Heart left ventricle (tissue), 16 donors: Measurements from ENCODE around the gene CYP2A6. TPM values are rescaled to one million over a fixed set of nuclear protein-coding genes. Genes with fewer than 3 reads are reported as not detected.
A peak's percentile ranks its signal among the peaks of the same experiment; 100 is the strongest.

Experiments
- ATAC-seq, 4 donors: fragments of 200-7000 bp; cut with Tn5 transposase; one replicate each; pipeline ENCODE4 v1.9.1; 2020 to 2022; ENCODE audit warnings: moderate library complexity in 4 of 4, mild to moderate bottlenecking in 3 of 4, moderate number of reproducible peaks in 1 of 4
- DNase-seq, 5 donors: peaks; one replicate each; pipeline ENCODE4 v3.0.0-alpha.2; 2020
- H3K27ac ChIP-seq, 12 donors: fragments of 200-600 bp; sonication (generic) in 4 of 12; one replicate each; pipeline versions ENCODE4 v1.5.0 to v1.8.0; 2016 to 2022; ENCODE audit warnings: mild to moderate bottlenecking in 2 of 12
- H3K27me3 ChIP-seq, 9 donors: fragments of 200-600 bp; sonication (generic) in 2 of 9; one replicate each; pipeline versions ENCODE4 v1.5.1 to v1.8.0; 2016 to 2022; ENCODE audit warnings: mild to moderate bottlenecking in 3 of 9
- H3K36me3 ChIP-seq, 9 donors: fragments of 200-600 bp; sonication (generic) in 2 of 9; one replicate each; pipeline versions ENCODE4 v1.5.0 to v1.8.0; 2018 to 2022; ENCODE audit warnings: mild to moderate bottlenecking in 2 of 9
- H3K4me1 ChIP-seq, 12 donors: fragments of 200-600 bp; sonication (generic) in 4 of 12; one replicate each; pipeline versions ENCODE4 v1.5.0 to v1.8.0; 2016 to 2022; ENCODE audit warnings: mild to moderate bottlenecking in 3 of 12
- H3K4me3 ChIP-seq, 12 donors: fragments of 200-600 bp; sonication (generic) in 4 of 12; one replicate each; pipeline versions ENCODE4 v1.5.0 to v1.8.0; 2017 to 2022; ENCODE audit warnings: mild to moderate bottlenecking in 9 of 12, moderate library complexity in 4 of 12
- H3K9me3 ChIP-seq, 12 donors: fragments of 200-600 bp; sonication (generic) in 4 of 12; one replicate each; pipeline versions ENCODE4 v1.5.0 to v1.8.0; 2016 to 2022; ENCODE audit warnings: mild to moderate bottlenecking in 1 of 12
- POLR2A ChIP-seq, 2 donors: fragments of 450-650 bp; IDR thresholded peaks; one replicate each; pipeline ENCODE4 v1.6.1; 2017; ENCODE audit warnings: antibody characterized with exemption in 2 of 2, mild to moderate bottlenecking in 2 of 2, moderate library complexity in 2 of 2
- WGBS, 4 donors: extraction: QIAGEN DNeasy Blood & Tissue Kit in 2 of 4; methylation state at CpG; one replicate each; pipeline versions ENCODE4 v1.1.5 to v1.1.7; 2013 to 2018; 5-methylcytosine and 5-hydroxymethylcytosine counted together
- intact Hi-C, 10 donors: fragments of 100-400 bp; cut with DNase I; formaldehyde crosslinking; loops; one replicate each; pipeline versions ENCODE4 v1.11.1 to v1.14.2; 2022
- polyA plus RNA-seq, 2 donors: library from polyadenylated mRNA; stranded (reverse); fragments of 200-250 nt; gene quantifications; one replicate each; pipeline ENCODE4 v1.2.3, GENCODE V29; 2013
- total RNA-seq, 9 donors: library from RNA; depleted of rRNA in 2 of 9; stranded (reverse); fragments of >200 nt in 2 of 9; fragmentation: NEBNext Ultra II Directional in 3 of 9; extraction: Animal tissue kit (Norgen Biotek cat#: 25700) in 3 of 9; gene quantifications; one replicate each; pipeline versions ENCODE4 v1.1.0 to v1.2.4, GENCODE V29; 2016 to 2023
- TF ChIP-seq, protein P1 (sequence below), 12 donors: fragments of 200-600 bp; sonication (generic) in 4 of 12; IDR thresholded peaks; one replicate each; pipeline versions ENCODE4 v1.5.0 to v1.8.0; 2018 to 2022; ENCODE audit warnings: antibody characterized with exemption in 12 of 12, mild to moderate bottlenecking in 5 of 12
- donor health status: ischemic (EF 13 %, LVEDD 7.1; RV severe dilation, severe dysfunction).
- donor health status: healthy with polysubstance abuse.
- donor health status: DM: no; HTN: yes; CAD: no.
- donor health status: DM: no; HTN: no; CAD: no.
- donor health status: ischemic (EF 25% LVEDD 6.9; RV normal size, moderate dysfunction).
- donor health status: ischemic (EF 25% LVEDD 5.7; RV mildly dilated, moderate dysfunction).
- donor health status: healthy.
- donor health status: DM: yes; HTN: yes; CAD: no.
- donor health status: ischemic (EF 35%, LVEDD 5.7; RV mildly dilated, moderate dysfunction).
- donor health status: nonischemic (EF 11% LVEDD 7.7; RV severe dilation, severe dysfunction).
- donor health status: DM: yes; HTN: yes; CAD: no.
- donor health status: PGD.
- donor health status: ischemic (EF 29% LVEDD 5.4; RV normal size, mild dysfunction).
- donor health status: nonischemic (EF 23%, LVEDD 6.1; RV moderate dilation, normal function).

The CYP2A6 gene
- total and polyA plus RNA-seq, 11 donors: 0.16 TPM; not detected in 10

DNA sequence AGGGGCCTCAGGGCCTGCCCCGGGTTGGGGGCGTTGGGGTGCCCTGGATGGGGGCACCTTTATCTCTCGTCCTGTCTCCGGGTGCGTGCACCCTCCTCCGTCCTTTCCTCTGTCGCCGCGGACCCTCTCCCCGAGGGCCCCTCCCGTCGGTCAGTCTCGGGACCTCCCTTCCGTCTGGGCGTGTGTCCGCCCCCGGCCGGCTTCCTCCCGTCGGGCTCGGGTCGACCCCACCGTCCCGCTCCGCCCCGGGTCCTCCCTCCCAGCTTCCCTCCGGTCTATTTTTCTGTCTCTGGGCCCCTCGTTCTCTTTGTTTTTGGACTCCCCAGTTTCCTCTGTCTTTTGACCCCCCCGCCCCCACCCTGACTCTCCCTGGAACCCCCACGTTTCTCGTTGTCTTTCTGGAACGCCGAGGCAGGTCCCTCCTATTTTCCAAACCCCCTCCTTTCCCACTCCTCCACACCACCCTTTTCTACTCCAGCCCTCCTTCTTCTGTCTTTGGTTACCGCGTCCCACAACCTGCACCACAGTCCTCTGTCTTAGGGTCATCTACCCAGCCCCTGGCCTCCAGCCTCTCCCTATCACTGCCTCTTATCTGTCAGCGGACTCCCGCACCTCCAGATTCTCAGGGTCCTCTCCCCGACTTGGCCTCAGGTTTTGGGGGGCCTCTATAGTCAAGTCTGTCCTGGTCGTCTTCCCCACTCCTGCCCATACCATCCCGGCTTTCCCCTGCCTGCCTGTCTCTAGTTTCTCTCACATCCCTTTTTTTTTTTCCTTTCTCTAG lies 50.5 kb downstream of the CYP2A6 start:
- TF ChIP-seq, protein P1, sequence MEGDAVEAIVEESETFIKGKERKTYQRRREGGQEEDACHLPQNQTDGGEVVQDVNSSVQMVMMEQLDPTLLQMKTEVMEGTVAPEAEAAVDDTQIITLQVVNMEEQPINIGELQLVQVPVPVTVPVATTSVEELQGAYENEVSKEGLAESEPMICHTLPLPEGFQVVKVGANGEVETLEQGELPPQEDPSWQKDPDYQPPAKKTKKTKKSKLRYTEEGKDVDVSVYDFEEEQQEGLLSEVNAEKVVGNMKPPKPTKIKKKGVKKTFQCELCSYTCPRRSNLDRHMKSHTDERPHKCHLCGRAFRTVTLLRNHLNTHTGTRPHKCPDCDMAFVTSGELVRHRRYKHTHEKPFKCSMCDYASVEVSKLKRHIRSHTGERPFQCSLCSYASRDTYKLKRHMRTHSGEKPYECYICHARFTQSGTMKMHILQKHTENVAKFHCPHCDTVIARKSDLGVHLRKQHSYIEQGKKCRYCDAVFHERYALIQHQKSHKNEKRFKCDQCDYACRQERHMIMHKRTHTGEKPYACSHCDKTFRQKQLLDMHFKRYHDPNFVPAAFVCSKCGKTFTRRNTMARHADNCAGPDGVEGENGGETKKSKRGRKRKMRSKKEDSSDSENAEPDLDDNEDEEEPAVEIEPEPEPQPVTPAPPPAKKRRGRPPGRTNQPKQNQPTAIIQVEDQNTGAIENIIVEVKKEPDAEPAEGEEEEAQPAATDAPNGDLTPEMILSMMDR (IDR thresholded peaks at IDR 0.05): no peak
- no peak for TF ChIP-seq POLR2A (IDR thresholded peaks at IDR 0.05)
- ATAC-seq: peak in 3 of 4 donors; percentile 22 to 28 (median 23)
- Histone ChIP-seq H3K27me3 (no peaks in the 10 kb centered on the region), H3K9me3 (no peaks in the 10 kb centered on the region), H3K36me3 (peaks cover 0 to 31% (median 13%) of the 10 kb centered on the region in 9 donors), H3K4me3 (peak overlapping the region; percentile 74 to 99 (median 94)), H3K27ac (peak overlapping the region; percentile 93 to 99 (median 97)), H3K4me1 (peaks cover 42 to 59% (median 51%) of the 10 kb centered on the region in 12 donors)
- intact Hi-C loops: loop anchor here in 6 of 10 donors (2.0 to 10.0 kb wide), 7 partner anchors 17 to 375 kb away; partner anchors contain the start of genes ACTMAP (in 4 of the 6), SNRPA (in 4 of the 6) and SERTAD1 (in 1 of the 6)
- DNase-seq: peak; percentile 76 to 87 (median 86)
- WGBS, 4 donors: 1 to 3% (median 2%) methylated on average over 35 to 40 of the region's 40 CpGs

DNA sequence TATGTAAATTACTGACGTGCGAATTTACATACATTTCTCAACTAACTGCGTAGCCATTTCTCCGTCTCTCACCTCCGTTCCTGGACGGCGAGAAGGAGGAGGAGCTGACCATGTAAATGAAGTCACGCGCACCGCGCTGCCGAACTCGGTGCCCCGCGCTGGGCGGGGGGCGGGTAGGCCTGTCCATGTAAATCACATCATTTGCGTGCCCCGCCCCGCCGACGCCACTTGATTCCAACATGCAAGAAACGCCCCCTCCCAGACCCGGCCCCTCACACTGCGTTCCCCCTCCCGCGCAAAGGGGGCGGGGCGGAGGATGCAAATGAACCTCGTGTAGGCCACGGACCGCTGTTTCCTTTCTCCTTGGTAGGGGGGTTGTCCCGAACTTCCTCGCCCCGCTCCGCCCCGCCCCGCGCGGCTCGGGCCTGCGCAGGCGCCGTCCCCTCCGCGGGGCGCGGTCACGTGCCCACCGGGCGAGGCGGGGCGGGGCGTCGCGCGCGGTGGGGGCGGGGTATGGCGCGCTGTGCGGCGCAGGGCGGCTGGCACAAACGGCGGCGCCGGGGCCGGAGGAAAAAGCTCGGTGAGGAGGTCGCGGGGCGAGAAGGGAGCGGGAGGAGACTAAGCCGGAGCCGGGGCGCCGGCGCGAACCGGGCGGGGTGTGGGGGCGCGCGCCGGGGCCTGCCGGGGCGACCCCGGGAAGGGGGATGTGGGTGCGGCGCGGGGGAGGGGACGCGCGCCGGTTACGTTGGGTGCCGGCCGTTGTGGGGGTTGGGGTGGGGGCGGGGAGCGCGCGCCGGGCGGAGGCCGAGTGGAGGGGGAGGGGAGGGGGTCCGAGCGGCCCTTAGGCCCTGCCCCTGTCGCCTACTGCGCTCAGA lies 51.3 kb downstream of the CYP2A6 start, which contains the start of gene EGLN2:
Gene EGLN2, plus strand, starts transcription at position 509 of the 875 bp plus-strand sequence. CDS start 1,382 bp downstream, outside the sequence.
- WGBS, 4 donors: 0 to 1% (median 1%) methylated on average over 43 to 109 of the region's 110 CpGs
- intact Hi-C loops: loop anchor here in 6 of 10 donors (1.0 to 5.0 kb wide), 5 partner anchors 21 to 84 kb away; partner anchors contain the start of genes ACTMAP (in 4 of the 6), SNRPA (in 4 of the 6) and RAB4B (in 3 of the 6)
- H3K4me3 ChIP-seq: peak within 1 kb of the TSS; percentile 74 to 99 (median 94)
- no peaks in the 10 kb centered on the region for H3K27me3 ChIP-seq
- H3K4me1 ChIP-seq: peaks cover 35 to 50% (median 43%) of the 10 kb centered on the region in 12 donors
- peaks cover 0 to 29% (median 13%) of the 10 kb centered on the region in 9 donors for H3K36me3 ChIP-seq
- no peaks in the 10 kb centered on the region for H3K9me3 ChIP-seq
- peak within 1 kb of the TSS; percentile 93 to 99 (median 97) for H3K27ac ChIP-seq
- peak in 1 of 2 donors; percentile 55 for TF ChIP-seq POLR2A (IDR thresholded peaks at IDR 0.05)
- TF ChIP-seq, protein P1 (IDR thresholded peaks at IDR 0.05): peak in 1 of 12 donors; percentile 2
- DNase-seq: peak; percentile 100
- peak; percentile 84 to 90 (median 88) for ATAC-seq

DNA sequence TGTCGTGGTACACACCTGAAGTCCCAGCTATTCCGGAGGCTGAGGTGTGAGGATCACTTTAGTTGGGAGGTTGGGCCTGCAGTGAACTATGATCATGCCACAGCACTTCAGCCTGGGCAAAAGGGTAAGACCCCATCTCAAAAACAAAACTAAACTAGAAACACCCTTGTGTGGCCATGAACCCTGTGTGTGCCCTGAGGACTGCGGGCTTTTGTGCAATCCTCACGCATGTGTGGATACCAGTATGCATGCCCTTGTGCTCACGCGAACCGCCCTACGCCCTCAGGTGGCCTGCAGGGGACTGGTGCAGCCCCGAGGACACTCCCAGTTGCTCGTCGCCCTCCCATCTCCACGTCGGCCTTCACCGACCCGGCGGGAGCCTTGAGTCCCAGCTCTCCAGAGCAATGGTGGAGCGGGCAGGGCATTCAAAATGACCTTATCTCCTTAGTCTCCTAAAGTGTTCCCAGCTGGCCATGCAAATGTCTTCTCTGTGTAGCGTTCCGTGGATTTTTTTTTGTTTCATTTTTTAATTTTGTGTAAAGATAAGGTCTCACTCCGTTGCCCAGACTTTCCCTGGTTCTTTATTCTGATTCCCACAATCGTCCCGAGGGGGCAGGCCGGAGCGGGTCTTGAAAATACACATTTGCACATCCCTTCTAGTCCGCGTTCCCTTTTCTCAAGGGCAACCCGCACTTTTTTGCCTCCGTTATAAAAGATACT lies 52.1 kb downstream of the CYP2A6 start:
- peak; percentile 70 to 83 (median 80) for DNase-seq

More for the DNA sequence above, 52.1 kb downstream of the CYP2A6 start:
- H3K27ac ChIP-seq: peak overlapping the region; percentile 75 to 99 (median 96)
- no peaks in the 10 kb centered on the region for H3K9me3 ChIP-seq
- peaks cover 0 to 23% (median 14%) of the 10 kb centered on the region in 9 donors for H3K36me3 ChIP-seq
- 9 to 11% (median 11%) methylated on average over 28 of the region's 28 CpGs for WGBS, 4 donors
- H3K27me3 ChIP-seq: no peaks in the 10 kb centered on the region
- peak overlapping the region in 11 of 12 donors; percentile 44 to 99 (median 94) for H3K4me3 ChIP-seq
- TF ChIP-seq POLR2A (IDR thresholded peaks at IDR 0.05): no peak
- TF ChIP-seq, protein P1 (IDR thresholded peaks at IDR 0.05): peak in 9 of 12 donors; percentile 21 to 62 (median 52)
- intact Hi-C loops: loop anchor here in 6 of 10 donors (1.0 to 5.0 kb wide), 5 partner anchors 20 to 83 kb away; partner anchors contain the start of genes ACTMAP (in 4 of the 6), SNRPA (in 4 of the 6) and RAB4B (in 3 of the 6)
- H3K4me1 ChIP-seq: peaks cover 27 to 43% (median 35%) of the 10 kb centered on the region in 12 donors
- peak; percentile 27 to 46 (median 40) for ATAC-seq
